Esophagus (tissue), 2 donors: Measurements from ENCODE around the gene PTGDS. TPM values are rescaled to one million over a fixed set of nuclear protein-coding genes. Genes with fewer than 3 reads are reported as not detected.

Source experiments
- H3K27ac ChIP-seq, 2 donors: one replicate each; pipeline ENCODE4 v1.5.1; 2013; ENCODE audit warnings: low read depth in 2 of 2, mild to moderate bottlenecking in 2 of 2, inconsistent platforms in 1 of 2, low read length in 1 of 2, moderate library complexity in 1 of 2
- H3K27me3 ChIP-seq, 2 donors: one replicate each; pipeline ENCODE4 v1.6.1; 2013; ENCODE audit warnings: low read length in 2 of 2, control low read depth in 1 of 2, mild to moderate bottlenecking in 1 of 2; ENCODE audit not compliant: insufficient read depth in 2 of 2, control insufficient read depth in 1 of 2
- H3K36me3 ChIP-seq, 2 donors: one replicate each; pipeline ENCODE4 v1.6.1; 2013; ENCODE audit warnings: low read length in 1 of 2; ENCODE audit not compliant: control insufficient read depth in 2 of 2, insufficient read depth in 2 of 2
- H3K4me1 ChIP-seq, 2 donors: one replicate each; pipeline ENCODE4 v1.6.1; 2013; ENCODE audit warnings: low read length in 1 of 2; ENCODE audit not compliant: control insufficient read depth in 2 of 2, insufficient read depth in 2 of 2
- H3K4me3 ChIP-seq, 2 donors: one replicate each; pipeline ENCODE4 v1.5.1; 2013; ENCODE audit warnings: low read length in 2 of 2, mild to moderate bottlenecking in 2 of 2, low read depth in 1 of 2, moderate library complexity in 1 of 2
- H3K9me3 ChIP-seq, 2 donors: one replicate each; pipeline ENCODE4 v1.6.1; 2013; ENCODE audit warnings: mild to moderate bottlenecking in 2 of 2, low read depth in 1 of 2, low read length in 1 of 2, moderate library complexity in 1 of 2; ENCODE audit not compliant: control insufficient read depth in 2 of 2, insufficient read depth in 1 of 2
- WGBS, 2 donors: extraction: QIAGEN DNeasy Blood & Tissue Kit; methylation state at CpG; one replicate each; pipeline ENCODE4 v1.1.7; 2013; 5-methylcytosine and 5-hydroxymethylcytosine counted together
- polyA plus RNA-seq, 2 donors: library from polyadenylated mRNA; stranded (reverse); fragments of 200-250 nt; gene quantifications; one replicate each; pipeline ENCODE4 v1.2.3, GENCODE V29; 2013
- donor health status: healthy with polysubstance abuse.
- donor health status: Bipolar disorder and iron deficiency.

Gene PTGDS
- polyA plus RNA-seq, 2 donors, result 18.4 to 42.3 TPM

DNA sequence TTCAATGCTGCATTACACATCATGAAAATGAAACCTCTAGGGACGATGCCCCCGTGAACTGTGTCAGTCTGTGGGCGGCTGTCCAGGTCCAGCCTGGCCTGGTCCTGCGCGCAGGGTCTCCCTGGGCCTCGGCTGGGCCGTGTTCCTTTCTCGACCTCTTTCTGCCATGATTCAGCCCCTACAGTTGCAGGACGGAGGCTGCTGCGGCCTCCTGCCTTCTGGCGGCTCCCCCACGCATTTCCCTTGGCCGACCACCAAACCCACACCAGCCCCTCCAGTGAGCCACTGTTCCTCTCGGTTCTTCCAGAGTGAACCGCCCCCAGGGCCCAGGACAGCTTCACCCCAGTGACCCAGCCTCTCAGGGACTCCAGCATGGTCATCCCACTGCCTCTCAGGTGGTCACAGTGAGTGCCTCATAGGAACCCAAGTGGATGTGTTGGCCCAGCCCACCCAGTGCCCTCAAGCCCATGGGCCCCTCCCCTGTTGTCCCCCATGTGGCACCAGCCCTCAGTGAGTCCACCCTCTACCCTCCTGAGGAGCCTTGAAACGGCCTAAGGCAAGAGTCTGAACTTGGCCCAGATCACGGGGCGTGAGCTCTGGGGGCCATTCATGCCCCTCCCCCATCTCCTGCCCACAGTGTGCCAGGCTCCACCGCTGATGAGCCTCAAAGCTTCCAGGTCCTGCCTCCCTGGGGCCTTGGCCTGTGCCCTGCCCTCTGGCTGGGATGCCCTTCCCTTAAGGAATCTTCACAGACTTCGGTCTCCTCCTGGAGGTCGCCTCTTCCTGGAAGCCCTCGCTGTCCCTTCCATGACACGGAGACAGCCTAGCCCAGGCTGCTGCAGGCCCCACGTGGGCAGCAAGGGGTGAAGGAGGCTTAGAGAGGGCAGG, 29.1 kb downstream of the PTGDS start:
- 67 to 73% methylated on average over 24 of the region's 24 CpGs for WGBS, 2 donors
- peaks cover 0 to 7% of the 10 kb centered on the region in 2 donors for H3K36me3 ChIP-seq
- H3K27ac ChIP-seq, result no peak overlapping the region
- no peaks in the 10 kb centered on the region for H3K4me1 ChIP-seq
- no peaks in the 10 kb centered on the region for H3K9me3 ChIP-seq
- no peaks in the 10 kb centered on the region for H3K27me3 ChIP-seq
- H3K4me3 ChIP-seq, result no peak overlapping the region

- Histone ChIP-seq H3K4me3 (no peak overlapping the region), H3K9me3 (no peaks in the 10 kb centered on the region), H3K4me1 (no peaks in the 10 kb centered on the region), H3K27me3 (no peaks in the 10 kb centered on the region), H3K27ac (no peak overlapping the region), H3K36me3 (peaks cover 0 to 11% of the 10 kb centered on the region in 2 donors)
- WGBS, 2 donors, result 72% methylated on average over 29 to 30 of the region's 30 CpGs
These were observed 30.0 kb downstream of the PTGDS start for GRCh38 chr9:137007108-137007815.

DNA sequence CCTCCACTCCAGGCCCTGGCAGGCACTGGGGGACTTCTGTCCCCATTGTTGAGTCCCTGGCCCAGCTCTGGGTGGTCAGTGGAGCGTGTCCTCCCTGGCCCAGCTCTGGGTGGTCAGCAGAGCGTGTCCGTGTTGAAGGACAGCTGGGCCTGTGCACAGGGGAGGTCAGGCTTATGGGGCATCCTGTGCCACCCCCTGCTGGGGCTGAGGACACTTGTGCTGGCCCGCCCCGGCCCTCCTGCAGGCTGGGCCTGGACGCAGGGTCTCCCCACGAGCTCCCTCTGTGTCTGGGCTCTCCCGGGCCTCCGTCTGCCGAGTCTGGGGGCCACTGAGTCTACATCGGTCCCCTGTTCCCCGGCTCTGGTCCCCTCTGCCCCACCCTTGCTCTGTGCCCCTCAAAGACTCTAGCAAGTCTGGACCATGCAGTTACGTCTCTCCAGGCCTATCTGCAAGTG, 30.5 kb downstream of the PTGDS start:
- Histone ChIP-seq H3K4me1 (no peaks in the 10 kb centered on the region), H3K27me3 (no peaks in the 10 kb centered on the region), H3K4me3 (no peak overlapping the region), H3K27ac (no peak overlapping the region), H3K9me3 (no peaks in the 10 kb centered on the region), H3K36me3 (peaks cover 0 to 13% of the 10 kb centered on the region in 2 donors)
- 89 to 90% methylated on average over 12 to 13 of the region's 13 CpGs for WGBS, 2 donors

- no peak overlapping the region for H3K27ac ChIP-seq
- no peak overlapping the region for H3K4me3 ChIP-seq
- no peaks in the 10 kb centered on the region for H3K4me1 ChIP-seq
- H3K27me3 ChIP-seq, result no peaks in the 10 kb centered on the region
- no peaks in the 10 kb centered on the region for H3K9me3 ChIP-seq
- peaks cover 0 to 15% of the 10 kb centered on the region in 2 donors for H3K36me3 ChIP-seq
- 81 to 86% methylated on average over 22 of the region's 22 CpGs for WGBS, 2 donors
These were observed 31.0 kb downstream of the PTGDS start for GRCh38 chr9:137008312-137008711.

GRCh38 chr9:137009217-137009616, 31.9 kb downstream of the PTGDS start:
- WGBS, 2 donors, result 88 to 89% methylated on average over 17 to 18 of the region's 18 CpGs
- no peaks in the 10 kb centered on the region for H3K9me3 ChIP-seq
- no peak overlapping the region for H3K27ac ChIP-seq
- H3K36me3 ChIP-seq, result peaks cover 0 to 15% of the 10 kb centered on the region in 2 donors
- H3K4me3 ChIP-seq, result no peak overlapping the region
- H3K27me3 ChIP-seq, result no peaks in the 10 kb centered on the region
- no peaks in the 10 kb centered on the region for H3K4me1 ChIP-seq

GRCh38 chr9:137009938-137010732, 32.8 kb downstream of the PTGDS start:
- H3K4me1 ChIP-seq, result no peaks in the 10 kb centered on the region
- H3K4me3 ChIP-seq, result no peak overlapping the region
- no peaks in the 10 kb centered on the region for H3K27me3 ChIP-seq
- no peaks in the 10 kb centered on the region for H3K9me3 ChIP-seq
- peaks cover 0 to 15% of the 10 kb centered on the region in 2 donors for H3K36me3 ChIP-seq
- H3K27ac ChIP-seq, result no peak overlapping the region
- 93 to 95% methylated on average over 47 to 49 of the region's 49 CpGs for WGBS, 2 donors

DNA sequence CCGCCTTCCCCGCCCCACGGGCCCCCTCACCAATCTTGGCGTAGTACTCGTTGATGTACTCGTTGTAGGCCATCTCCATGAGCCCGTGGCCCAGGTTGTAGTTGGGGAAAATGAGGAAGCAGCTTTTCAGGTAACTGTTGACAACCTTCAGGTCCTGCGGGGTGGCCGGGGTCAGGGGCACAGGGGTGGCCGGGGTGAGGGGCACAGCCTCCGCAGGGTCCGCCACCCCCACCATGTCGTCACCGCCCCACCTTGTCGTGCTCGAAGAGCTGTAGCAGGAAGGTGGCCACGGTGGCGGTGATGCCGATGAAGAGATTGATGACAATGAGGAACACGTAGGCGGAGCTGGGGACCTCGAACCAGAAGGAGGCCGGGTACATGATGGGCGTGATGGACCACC, 33.9 kb downstream of the PTGDS start:
- WGBS, 2 donors, result 93 to 95% methylated on average over 24 of the region's 24 CpGs
- Histone ChIP-seq H3K9me3 (no peaks in the 10 kb centered on the region), H3K36me3 (peaks cover 0 to 20% of the 10 kb centered on the region in 2 donors), H3K4me3 (no peak overlapping the region), H3K4me1 (no peaks in the 10 kb centered on the region), H3K27me3 (no peaks in the 10 kb centered on the region), H3K27ac (no peak overlapping the region)

DNA sequence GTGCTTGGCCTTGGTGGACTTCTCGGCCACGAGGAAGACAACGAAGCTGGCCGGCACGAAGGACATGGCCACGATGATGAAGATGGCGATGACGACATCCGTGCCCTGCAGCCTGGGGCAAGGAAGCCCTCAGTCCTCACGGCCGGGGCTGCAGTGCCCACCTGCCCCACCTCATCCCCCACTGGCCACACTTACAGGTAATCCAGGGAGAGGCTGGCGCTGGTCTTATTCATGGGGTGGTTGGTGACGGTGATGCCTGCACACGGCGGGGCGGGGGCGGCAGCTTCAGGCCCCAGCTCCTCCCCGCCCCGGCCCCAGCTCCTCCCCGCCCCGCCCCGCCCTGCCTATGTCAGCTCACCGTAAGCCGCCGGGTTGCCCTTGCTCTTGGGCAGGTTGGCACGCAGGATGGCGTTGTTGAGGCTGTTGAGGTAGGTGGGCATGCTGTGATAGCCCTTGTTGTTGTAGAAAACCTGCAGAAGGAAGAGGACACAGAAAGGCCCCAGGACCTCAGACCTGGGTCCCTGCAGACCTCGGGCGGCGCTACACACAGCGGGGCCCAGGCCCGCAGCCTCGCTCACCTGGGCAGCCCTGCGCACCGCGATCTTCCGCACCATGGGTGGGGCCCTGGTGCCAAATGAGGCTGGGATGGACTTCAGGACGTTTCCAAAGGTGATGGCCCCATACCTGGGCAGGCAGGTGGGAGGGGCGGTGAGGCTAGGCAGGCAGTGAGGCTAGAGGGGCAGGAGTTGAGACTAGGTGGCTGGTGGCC, 34.8 kb downstream of the PTGDS start:
- H3K9me3 ChIP-seq, result no peaks in the 10 kb centered on the region
- 90% methylated on average over 39 of the region's 39 CpGs for WGBS, 2 donors
- H3K36me3 ChIP-seq, result peaks cover 0 to 26% of the 10 kb centered on the region in 2 donors
- no peak overlapping the region for H3K27ac ChIP-seq
- H3K27me3 ChIP-seq, result no peaks in the 10 kb centered on the region
- H3K4me3 ChIP-seq, result no peak overlapping the region
- H3K4me1 ChIP-seq, result no peaks in the 10 kb centered on the region
